ENCODE results near the gene KIF20A. TPM values are rescaled to one million over a fixed set of nuclear protein-coding genes. Genes with fewer than 3 reads are reported as not detected.

The KIF20A gene
- total RNA-seq, 1 experiment from 2014 or later, result 74.2 TPM

DNA sequence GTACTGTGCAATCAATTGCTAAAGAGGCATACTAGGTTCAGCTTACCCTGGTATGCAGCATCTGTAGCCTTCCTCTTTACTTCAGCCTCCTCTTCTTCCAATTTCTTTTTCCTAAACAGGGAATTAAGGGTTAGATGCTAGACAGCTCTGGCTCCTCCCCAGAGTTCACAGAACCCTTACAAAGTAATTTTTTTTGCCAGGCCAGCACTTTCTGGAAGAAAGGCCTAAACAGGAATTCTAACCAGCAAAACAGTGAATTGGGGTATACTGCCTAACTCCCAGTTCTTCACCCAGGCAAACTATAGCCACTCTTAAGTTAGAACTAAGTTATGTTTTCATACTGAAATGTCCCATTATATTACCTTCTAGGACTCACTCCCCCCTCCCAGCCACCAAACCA, 8.6 kb upstream of the KIF20A start (continued):
- TF ChIP-seq, protein P1, sequence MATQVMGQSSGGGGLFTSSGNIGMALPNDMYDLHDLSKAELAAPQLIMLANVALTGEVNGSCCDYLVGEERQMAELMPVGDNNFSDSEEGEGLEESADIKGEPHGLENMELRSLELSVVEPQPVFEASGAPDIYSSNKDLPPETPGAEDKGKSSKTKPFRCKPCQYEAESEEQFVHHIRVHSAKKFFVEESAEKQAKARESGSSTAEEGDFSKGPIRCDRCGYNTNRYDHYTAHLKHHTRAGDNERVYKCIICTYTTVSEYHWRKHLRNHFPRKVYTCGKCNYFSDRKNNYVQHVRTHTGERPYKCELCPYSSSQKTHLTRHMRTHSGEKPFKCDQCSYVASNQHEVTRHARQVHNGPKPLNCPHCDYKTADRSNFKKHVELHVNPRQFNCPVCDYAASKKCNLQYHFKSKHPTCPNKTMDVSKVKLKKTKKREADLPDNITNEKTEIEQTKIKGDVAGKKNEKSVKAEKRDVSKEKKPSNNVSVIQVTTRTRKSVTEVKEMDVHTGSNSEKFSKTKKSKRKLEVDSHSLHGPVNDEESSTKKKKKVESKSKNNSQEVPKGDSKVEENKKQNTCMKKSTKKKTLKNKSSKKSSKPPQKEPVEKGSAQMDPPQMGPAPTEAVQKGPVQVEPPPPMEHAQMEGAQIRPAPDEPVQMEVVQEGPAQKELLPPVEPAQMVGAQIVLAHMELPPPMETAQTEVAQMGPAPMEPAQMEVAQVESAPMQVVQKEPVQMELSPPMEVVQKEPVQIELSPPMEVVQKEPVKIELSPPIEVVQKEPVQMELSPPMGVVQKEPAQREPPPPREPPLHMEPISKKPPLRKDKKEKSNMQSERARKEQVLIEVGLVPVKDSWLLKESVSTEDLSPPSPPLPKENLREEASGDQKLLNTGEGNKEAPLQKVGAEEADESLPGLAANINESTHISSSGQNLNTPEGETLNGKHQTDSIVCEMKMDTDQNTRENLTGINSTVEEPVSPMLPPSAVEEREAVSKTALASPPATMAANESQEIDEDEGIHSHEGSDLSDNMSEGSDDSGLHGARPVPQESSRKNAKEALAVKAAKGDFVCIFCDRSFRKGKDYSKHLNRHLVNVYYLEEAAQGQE (IDR thresholded peaks at IDR 0.05; ENCODE audit: low read depth), result no peak
- TF ChIP-seq ELF1 (IDR thresholded peaks at IDR 0.05; ENCODE audit: borderline replicate concordance, low read depth) (no peak), CBX3 (IDR thresholded peaks at IDR 0.05; ENCODE audit: low read depth) (no peak), TCF7L2 (IDR thresholded peaks at IDR 0.05; ENCODE audit: borderline replicate concordance, extremely low read depth, insufficient read depth, insufficient read length) (no peak), FOSL1 (IDR thresholded peaks at IDR 0.05; ENCODE audit: low read depth) (no peak), RAD21 (IDR thresholded peaks at IDR 0.05; ENCODE audit: low read depth) (no peak), YY1 (IDR thresholded peaks at IDR 0.05; ENCODE audit: extremely low read depth, insufficient replicate concordance, low read depth, low read length) (no peak), ZNF274 (IDR thresholded peaks at IDR 0.05; ENCODE audit: low read depth, low read length) (no peak)
- TF ChIP-seq, protein P2, sequence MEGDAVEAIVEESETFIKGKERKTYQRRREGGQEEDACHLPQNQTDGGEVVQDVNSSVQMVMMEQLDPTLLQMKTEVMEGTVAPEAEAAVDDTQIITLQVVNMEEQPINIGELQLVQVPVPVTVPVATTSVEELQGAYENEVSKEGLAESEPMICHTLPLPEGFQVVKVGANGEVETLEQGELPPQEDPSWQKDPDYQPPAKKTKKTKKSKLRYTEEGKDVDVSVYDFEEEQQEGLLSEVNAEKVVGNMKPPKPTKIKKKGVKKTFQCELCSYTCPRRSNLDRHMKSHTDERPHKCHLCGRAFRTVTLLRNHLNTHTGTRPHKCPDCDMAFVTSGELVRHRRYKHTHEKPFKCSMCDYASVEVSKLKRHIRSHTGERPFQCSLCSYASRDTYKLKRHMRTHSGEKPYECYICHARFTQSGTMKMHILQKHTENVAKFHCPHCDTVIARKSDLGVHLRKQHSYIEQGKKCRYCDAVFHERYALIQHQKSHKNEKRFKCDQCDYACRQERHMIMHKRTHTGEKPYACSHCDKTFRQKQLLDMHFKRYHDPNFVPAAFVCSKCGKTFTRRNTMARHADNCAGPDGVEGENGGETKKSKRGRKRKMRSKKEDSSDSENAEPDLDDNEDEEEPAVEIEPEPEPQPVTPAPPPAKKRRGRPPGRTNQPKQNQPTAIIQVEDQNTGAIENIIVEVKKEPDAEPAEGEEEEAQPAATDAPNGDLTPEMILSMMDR (IDR thresholded peaks at IDR 0.05 in 2 of 3, conservative IDR thresholded peaks at IDR 0.05 in 1 of 3; ENCODE audit: borderline replicate concordance in 1 of 3, insufficient read depth in 1 of 3, low read depth in 2 of 3, low read length in 2 of 3), result no peak
- TF ChIP-seq, protein P3, sequence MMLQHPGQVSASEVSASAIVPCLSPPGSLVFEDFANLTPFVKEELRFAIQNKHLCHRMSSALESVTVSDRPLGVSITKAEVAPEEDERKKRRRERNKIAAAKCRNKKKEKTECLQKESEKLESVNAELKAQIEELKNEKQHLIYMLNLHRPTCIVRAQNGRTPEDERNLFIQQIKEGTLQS (IDR thresholded peaks at IDR 0.05), result no peak

Data from HCT116 (cell line).